Left renal cortex interstitium (tissue), 4 donors: ENCODE data around the gene GHITM. TPM values are rescaled to one million over a fixed set of nuclear protein-coding genes. Genes with fewer than 3 reads are reported as not detected.
"Not testable (repeated sequence)": the region's sequence is repeated elsewhere in the genome, so short reads cannot be mapped to it uniquely, and the experiment has no call there.

Experiments used
- DNase-seq, 4 donors: peaks; one replicate each; pipeline ENCODE4 v3.0.0-alpha.2; 2013; ENCODE audit warnings: low read depth in 4 of 4, low spot score in 2 of 4, missing footprints in 1 of 4
- polyA plus RNA-seq, 4 donors: library from polyadenylated mRNA; unstranded; fragments of 120-200 nt; gene quantifications; one replicate each; pipeline ENCODE4 v1.2.1, GENCODE V29; 2013; ENCODE audit not compliant: insufficient read length in 4 of 4

Gene GHITM
- 100 to 1,000 TPM; 147 to 199 (median 171) TPM for polyA plus RNA-seq

- peak; percentile 93 to 98 (median 96) for DNase-seq
These were observed at the start of gene GHITM for GRCh38 chr10:84139126-84140035. TSS of gene GHITM (plus strand) at chr10:84139509. CDS start at chr10:84141501, 1,992 bp downstream.

- DNase-seq, result no peak
These were observed 43.4 kb upstream of the GHITM start for GRCh38 chr10:84095811-84096497.

GRCh38 chr10:84097787-84098353 lies 41.4 kb upstream of the GHITM start:
- no peak for DNase-seq

GRCh38 chr10:84098667-84099066 lies 40.6 kb upstream of the GHITM start:
- no peak for DNase-seq

- no peak for DNase-seq
These were observed 38.3 kb upstream of the GHITM start for GRCh38 chr10:84101042-84101441.

- DNase-seq, result no peak
These were observed 30.5 kb upstream of the GHITM start for GRCh38 chr10:84108797-84109196.

GRCh38 chr10:84109772-84110171 lies 29.5 kb upstream of the GHITM start:
- DNase-seq, result not testable (repeated sequence)

- not testable (repeated sequence) for DNase-seq
These were observed 25.8 kb upstream of the GHITM start for GRCh38 chr10:84113468-84113867.

GRCh38 chr10:84114088-84114667 lies 25.1 kb upstream of the GHITM start:
- DNase-seq, result no peak

GRCh38 chr10:84117204-84117603 lies 22.1 kb upstream of the GHITM start:
- not testable (repeated sequence) for DNase-seq

- no peak for DNase-seq
These were observed 21.5 kb upstream of the GHITM start for GRCh38 chr10:84117686-84118394.

GRCh38 chr10:84118395-84119006 lies 20.8 kb upstream of the GHITM start:
- no peak for DNase-seq

GRCh38 chr10:84123362-84123761 lies 15.9 kb upstream of the GHITM start:
- DNase-seq, result no peak

GRCh38 chr10:84125910-84126784 lies 13.2 kb upstream of the GHITM start:
- DNase-seq, result not testable (repeated sequence)

GRCh38 chr10:84126785-84127167 lies 12.5 kb upstream of the GHITM start:
- DNase-seq, result no peak

- DNase-seq, result no peak
These were observed 3.5 kb upstream of the GHITM start for GRCh38 chr10:84135836-84136235.

GRCh38 chr10:84137811-84138210 lies 1.5 kb upstream of the GHITM start:
- no peak for DNase-seq

- DNase-seq, result no peak
These were observed 707 bp upstream of the GHITM start for GRCh38 chr10:84138478-84139125.

- no peak for DNase-seq
These were observed 699 bp downstream of the GHITM start for GRCh38 chr10:84140036-84140379.
